ENCODE measurements around the gene ASB7.

GRCh38 chr15:100658895-100659294 is 56.5 kb downstream of the ASB7 start:
- TF ChIP-seq POLR2A (IDR thresholded peaks at IDR 0.05), result no peak
- TF ChIP-seq, protein P1, sequence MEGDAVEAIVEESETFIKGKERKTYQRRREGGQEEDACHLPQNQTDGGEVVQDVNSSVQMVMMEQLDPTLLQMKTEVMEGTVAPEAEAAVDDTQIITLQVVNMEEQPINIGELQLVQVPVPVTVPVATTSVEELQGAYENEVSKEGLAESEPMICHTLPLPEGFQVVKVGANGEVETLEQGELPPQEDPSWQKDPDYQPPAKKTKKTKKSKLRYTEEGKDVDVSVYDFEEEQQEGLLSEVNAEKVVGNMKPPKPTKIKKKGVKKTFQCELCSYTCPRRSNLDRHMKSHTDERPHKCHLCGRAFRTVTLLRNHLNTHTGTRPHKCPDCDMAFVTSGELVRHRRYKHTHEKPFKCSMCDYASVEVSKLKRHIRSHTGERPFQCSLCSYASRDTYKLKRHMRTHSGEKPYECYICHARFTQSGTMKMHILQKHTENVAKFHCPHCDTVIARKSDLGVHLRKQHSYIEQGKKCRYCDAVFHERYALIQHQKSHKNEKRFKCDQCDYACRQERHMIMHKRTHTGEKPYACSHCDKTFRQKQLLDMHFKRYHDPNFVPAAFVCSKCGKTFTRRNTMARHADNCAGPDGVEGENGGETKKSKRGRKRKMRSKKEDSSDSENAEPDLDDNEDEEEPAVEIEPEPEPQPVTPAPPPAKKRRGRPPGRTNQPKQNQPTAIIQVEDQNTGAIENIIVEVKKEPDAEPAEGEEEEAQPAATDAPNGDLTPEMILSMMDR (IDR thresholded peaks at IDR 0.05), result no peak

All from adrenal gland (tissue), 5 donors.